ENCODE data around the gene SPDYE3. TPM values are rescaled to one million over a fixed set of nuclear protein-coding genes. Genes with fewer than 3 reads are reported as not detected.
"Not testable (repeated sequence)": the region's sequence is repeated elsewhere in the genome, so short reads cannot be mapped to it uniquely, and the experiment has no call there.

The SPDYE3 gene
- total RNA-seq, 4 donors from 2014 or later, result not detected

DNA sequence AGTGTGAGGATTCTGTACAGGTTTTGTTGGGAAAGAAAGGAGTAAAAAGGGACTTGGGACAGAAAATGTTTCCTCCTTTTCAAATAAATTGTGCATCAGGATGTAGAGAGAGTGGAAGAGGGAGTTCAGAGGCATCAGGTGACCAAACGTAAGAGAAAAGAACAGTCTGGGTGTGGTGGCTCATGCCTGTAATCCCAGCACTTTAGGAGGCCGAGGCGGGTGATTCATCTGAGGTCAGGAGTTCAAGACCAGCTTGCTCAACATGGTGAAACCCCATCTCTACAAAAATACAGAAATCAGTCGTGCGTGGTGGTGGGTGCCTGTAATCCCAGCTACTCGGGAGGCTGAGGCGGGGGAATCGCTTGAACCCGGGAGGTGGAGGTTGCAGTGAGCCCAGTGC, 12.2 kb upstream of the SPDYE3 start:
- H3K36me3 ChIP-seq; H3K9me3 ChIP-seq; H3K4me1 ChIP-seq; ATAC-seq; H3K27me3 ChIP-seq; DNase-seq; H3K4me3 ChIP-seq; H3K27ac ChIP-seq; in situ Hi-C loops (cut with MboI; ENCODE audit: low sequenced_read_pairs in 4 of 4); intact Hi-C loops (cut with DNase I; ENCODE audit: low total_unique reads): not testable (repeated sequence)

DNA sequence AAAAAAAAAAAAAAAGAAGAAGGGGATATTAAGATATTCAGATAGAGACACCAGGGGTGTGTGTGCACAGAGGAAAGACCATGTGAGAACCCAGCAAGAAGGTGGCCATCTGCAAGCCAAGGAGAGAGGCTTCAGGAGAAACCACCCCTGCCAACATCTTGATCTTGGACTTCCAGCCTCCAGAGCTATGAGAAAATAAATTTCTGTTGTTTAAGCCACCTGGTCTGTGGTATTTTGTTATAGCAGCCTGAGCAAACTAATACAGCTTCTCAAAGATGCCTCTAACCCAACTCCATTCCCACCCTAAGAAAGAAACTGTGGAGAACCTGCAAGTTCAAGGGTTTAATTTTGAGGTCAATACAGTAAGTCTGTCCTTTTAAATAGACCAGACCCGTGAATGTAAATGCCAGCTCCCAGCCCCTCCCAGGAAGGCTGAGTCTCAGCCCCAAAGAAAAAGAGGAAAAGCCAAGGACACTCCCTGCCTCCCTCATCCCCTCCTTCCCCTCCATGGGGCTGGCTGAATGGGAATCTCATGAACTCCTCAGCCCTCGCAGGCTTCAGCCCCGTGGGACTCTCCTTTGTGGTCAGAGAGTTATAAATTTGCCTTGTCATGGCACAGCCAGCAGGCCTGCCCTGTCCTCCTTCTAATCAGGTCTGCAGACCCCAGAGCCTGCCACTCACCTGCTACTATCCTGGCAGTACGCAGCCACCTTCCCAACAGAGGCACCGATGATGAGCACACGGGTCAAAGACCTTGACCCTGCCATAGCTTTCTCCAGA, 9.5 kb upstream of the SPDYE3 start:
- H3K4me1 ChIP-seq; H3K4me3 ChIP-seq; ATAC-seq; intact Hi-C loops (cut with DNase I; ENCODE audit: low total_unique reads); DNase-seq; H3K36me3 ChIP-seq; H3K27ac ChIP-seq; in situ Hi-C loops (cut with MboI; ENCODE audit: low sequenced_read_pairs in 4 of 4); H3K27me3 ChIP-seq; H3K9me3 ChIP-seq: not testable (repeated sequence)

DNA sequence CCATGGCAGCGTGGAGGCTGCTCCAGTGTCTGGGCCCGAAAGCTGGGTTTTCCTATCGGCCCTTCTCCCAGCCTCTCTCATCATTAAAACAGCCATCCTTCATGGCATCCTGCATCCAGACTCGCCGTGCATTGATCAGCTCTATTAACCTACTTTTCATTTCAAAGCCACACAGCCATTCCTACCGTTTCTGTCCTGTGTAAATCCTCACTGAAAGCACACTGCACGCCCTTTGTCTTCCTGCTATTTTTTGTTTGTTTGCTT, 8.9 kb upstream of the SPDYE3 start:
- H3K4me3 ChIP-seq; in situ Hi-C loops (cut with MboI; ENCODE audit: low sequenced_read_pairs in 4 of 4); H3K36me3 ChIP-seq; intact Hi-C loops (cut with DNase I; ENCODE audit: low total_unique reads); DNase-seq; H3K27ac ChIP-seq; H3K27me3 ChIP-seq; H3K9me3 ChIP-seq; H3K4me1 ChIP-seq; ATAC-seq: not testable (repeated sequence)

DNA sequence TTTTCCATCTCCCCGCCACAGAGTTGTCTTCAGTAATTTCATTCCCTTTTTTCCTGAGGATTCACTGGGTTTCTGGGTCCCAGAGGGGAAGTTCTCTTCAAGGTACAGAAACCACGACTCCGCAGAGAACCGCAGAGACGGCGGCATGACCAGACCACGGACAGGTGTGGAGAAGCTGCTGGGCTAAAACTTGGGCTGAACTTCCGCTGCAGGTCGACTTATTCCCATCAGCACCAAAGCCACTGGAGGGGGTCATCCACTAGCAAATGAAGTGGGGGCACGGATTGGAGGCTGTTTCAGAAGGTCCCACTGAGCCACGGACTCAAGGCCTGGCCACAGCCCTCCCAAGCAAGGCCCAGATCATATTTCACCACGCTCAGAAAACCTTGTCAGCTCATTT, 3.0 kb upstream of the SPDYE3 start:
- H3K9me3 ChIP-seq; H3K36me3 ChIP-seq; ATAC-seq; H3K27me3 ChIP-seq; H3K4me3 ChIP-seq; DNase-seq; H3K27ac ChIP-seq; H3K4me1 ChIP-seq; intact Hi-C loops (cut with DNase I; ENCODE audit: low total_unique reads); in situ Hi-C loops (cut with MboI; ENCODE audit: low sequenced_read_pairs in 4 of 4): not testable (repeated sequence)

DNA sequence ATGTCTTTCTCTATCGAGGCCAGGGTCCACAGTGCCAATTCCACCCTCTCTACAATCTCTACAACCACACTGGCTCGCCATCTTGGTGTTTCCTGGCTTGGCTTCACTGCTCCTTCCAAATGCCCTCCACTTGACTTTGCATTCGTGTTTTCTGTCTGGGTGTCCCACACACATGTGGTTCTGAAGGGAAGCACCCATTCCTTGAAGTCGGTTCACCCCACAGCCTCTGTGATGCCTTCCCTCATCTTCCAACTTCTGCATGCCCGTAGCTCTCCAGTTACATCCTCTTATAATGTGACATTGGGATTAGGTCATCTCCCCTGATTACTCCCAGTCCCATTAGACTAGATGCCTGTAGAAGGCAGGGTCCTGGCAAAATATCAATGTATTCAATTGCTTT, 10.8 kb downstream of the SPDYE3 start:
- H3K4me3 ChIP-seq; H3K27ac ChIP-seq; in situ Hi-C loops (cut with MboI; ENCODE audit: low sequenced_read_pairs in 4 of 4); H3K27me3 ChIP-seq; DNase-seq; ATAC-seq; H3K4me1 ChIP-seq; H3K9me3 ChIP-seq; intact Hi-C loops (cut with DNase I; ENCODE audit: low total_unique reads); H3K36me3 ChIP-seq: not testable (repeated sequence)

DNA sequence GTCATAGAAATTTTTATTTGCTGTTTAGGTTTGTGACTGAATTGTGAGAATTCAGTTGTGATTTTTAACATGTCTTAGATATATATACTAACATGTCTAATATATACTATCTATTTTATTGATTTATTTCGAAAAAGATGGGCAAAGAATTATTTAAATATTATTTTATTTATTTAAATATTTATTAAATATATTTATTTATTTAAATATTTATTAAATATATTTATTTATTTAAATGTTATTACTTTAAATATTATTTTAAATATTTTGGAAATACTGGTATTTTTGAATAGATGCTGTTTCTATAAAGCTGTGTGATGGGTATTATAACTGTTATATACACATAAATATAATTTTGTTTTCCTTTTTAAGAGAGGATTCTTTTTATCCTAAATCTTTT, 14.1 kb downstream of the SPDYE3 start:
- H3K36me3 ChIP-seq; in situ Hi-C loops (cut with MboI; ENCODE audit: low sequenced_read_pairs in 4 of 4): not testable (repeated sequence)

DNA sequence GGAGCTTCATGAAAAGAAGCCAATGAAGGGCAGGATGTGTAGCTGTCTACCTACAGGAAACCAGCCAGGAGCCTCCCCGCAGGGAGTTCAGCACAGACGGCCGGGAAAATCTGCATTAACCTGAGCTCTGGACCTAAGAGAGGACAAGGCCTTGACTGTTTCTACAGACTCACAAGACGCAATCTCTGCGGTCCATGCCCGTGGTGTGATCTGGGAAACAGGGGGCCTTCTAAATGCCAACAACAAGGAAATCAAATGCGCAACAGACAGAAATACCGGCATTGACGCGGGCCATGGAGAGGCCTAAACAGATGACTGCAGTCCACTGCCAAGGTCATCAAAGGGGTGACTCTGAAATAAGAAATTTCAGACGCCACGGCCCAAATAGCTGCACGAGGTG, 16.7 kb downstream of the SPDYE3 start:
- H3K27ac ChIP-seq; H3K4me1 ChIP-seq; H3K27me3 ChIP-seq; H3K9me3 ChIP-seq; H3K36me3 ChIP-seq; intact Hi-C loops (cut with DNase I; ENCODE audit: low total_unique reads); H3K4me3 ChIP-seq; ATAC-seq; in situ Hi-C loops (cut with MboI; ENCODE audit: low sequenced_read_pairs in 4 of 4); DNase-seq: not testable (repeated sequence)

More for the DNA sequence above, 14.1 kb downstream of the SPDYE3 start:
- H3K4me3 ChIP-seq; ATAC-seq; intact Hi-C loops (cut with DNase I; ENCODE audit: low total_unique reads); H3K4me1 ChIP-seq; H3K9me3 ChIP-seq; H3K27me3 ChIP-seq; DNase-seq; H3K27ac ChIP-seq: not testable (repeated sequence)

DNA sequence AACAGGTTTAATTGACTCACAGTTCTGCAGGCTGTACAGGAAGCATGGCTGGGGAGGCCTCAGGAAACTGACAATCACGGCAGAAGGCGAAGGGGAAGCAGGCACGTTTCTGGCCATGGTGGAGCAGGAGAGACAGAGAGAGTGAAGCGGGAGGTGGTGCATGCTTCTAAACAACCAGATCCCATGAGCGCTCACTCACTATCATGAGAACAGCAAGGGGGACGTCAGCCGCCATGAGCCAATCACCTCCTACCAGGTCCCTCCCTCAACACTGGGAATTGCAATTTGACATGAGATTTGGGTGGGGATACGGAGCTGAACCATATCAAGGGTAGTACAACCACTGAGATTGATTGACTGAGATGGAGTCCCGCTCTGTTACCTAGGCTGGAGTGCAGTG, 18.2 kb downstream of the SPDYE3 start:
- H3K4me1 ChIP-seq; H3K27me3 ChIP-seq; intact Hi-C loops (cut with DNase I; ENCODE audit: low total_unique reads); H3K9me3 ChIP-seq; H3K27ac ChIP-seq; H3K36me3 ChIP-seq; ATAC-seq; H3K4me3 ChIP-seq; DNase-seq: not testable (repeated sequence)
- in situ Hi-C loops (cut with MboI; ENCODE audit: low sequenced_read_pairs in 4 of 4), result loop anchor here in 2 of 4 donors (25.0 kb wide), 2 partner anchors 163 to 188 kb away; partner anchors contain the start of genes GAL3ST4 (in 1 of the 2), LAMTOR4 (in 1 of the 2), MBLAC1 (in 1 of the 2) and TRAPPC14 (in 1 of the 2)

DNA sequence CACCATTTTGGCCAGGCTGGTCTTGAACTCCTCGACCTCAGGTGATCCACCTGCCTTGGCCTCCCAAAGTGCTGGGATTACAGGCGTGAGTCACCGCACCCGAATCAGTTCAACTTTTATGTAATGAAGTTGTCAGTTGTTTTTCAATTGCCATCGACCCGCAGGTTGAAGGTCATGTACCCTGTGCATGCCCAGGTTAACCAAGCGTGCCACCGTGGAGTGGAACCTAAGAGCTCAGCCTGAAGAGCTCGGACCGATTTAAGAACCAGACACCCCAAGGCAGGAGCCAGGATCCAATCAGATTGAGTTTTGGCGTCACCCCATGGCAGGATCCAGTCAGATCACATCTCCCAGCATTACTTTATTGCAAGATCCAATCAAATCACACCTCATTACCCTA, 19.4 kb downstream of the SPDYE3 start:
- H3K27ac ChIP-seq; H3K4me3 ChIP-seq; H3K9me3 ChIP-seq; DNase-seq; H3K36me3 ChIP-seq; intact Hi-C loops (cut with DNase I; ENCODE audit: low total_unique reads); H3K27me3 ChIP-seq; H3K4me1 ChIP-seq; ATAC-seq: not testable (repeated sequence)
- in situ Hi-C loops (cut with MboI; ENCODE audit: low sequenced_read_pairs in 4 of 4), result loop anchor here in 2 of 4 donors (25.0 kb wide), 2 partner anchors 165 to 190 kb away; partner anchors contain the start of genes GAL3ST4 (in 1 of the 2), LAMTOR4 (in 1 of the 2), MBLAC1 (in 1 of the 2) and TRAPPC14 (in 1 of the 2)
